ENCODE data around the gene COL17A1.

DNA sequence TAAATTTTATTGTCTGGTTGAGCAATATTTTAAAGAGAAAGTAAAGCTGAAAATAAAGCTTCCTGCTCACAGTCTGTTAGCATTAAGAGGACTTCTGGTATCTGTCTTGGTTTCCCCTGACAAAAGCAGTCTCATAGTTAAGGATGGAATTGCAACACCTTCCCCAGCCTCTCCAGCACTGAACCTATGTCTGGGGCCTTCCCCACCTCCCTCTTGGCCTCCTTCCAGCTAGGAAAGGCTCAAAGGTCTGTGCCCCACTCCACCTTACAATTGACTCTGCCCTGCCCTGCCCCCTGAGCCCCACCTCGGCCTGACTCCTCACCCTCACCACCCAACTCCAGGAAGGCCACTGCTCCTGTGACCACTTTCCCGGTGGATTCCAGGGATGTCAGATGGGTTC, 33.2 kb downstream of the COL17A1 start:
- no peak for TF ChIP-seq POLR2A (IDR thresholded peaks at IDR 0.05)
- TF ChIP-seq, protein P1, sequence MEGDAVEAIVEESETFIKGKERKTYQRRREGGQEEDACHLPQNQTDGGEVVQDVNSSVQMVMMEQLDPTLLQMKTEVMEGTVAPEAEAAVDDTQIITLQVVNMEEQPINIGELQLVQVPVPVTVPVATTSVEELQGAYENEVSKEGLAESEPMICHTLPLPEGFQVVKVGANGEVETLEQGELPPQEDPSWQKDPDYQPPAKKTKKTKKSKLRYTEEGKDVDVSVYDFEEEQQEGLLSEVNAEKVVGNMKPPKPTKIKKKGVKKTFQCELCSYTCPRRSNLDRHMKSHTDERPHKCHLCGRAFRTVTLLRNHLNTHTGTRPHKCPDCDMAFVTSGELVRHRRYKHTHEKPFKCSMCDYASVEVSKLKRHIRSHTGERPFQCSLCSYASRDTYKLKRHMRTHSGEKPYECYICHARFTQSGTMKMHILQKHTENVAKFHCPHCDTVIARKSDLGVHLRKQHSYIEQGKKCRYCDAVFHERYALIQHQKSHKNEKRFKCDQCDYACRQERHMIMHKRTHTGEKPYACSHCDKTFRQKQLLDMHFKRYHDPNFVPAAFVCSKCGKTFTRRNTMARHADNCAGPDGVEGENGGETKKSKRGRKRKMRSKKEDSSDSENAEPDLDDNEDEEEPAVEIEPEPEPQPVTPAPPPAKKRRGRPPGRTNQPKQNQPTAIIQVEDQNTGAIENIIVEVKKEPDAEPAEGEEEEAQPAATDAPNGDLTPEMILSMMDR (IDR thresholded peaks at IDR 0.05), result no peak

Data from uterus (tissue), 2 donors.